M059J (cell line): ENCODE measurements around the gene HSBP1L1. TPM values are rescaled to one million over a fixed set of nuclear protein-coding genes. Genes with fewer than 3 reads are reported as not detected.

Experiments
- DNase-seq: peaks from one replicate; pipeline ENCODE4 v3.0.0-alpha.2; 2012; ENCODE audit warnings: low read depth
- total RNA-seq: library from RNA; depleted of rRNA; stranded (reverse); fragments of >200 nt; shearing (Covaris generic); gene quantifications from 2 replicates; pipeline ENCODE4 v1.2.3, GENCODE V29; 2014; rRNA removed

The HSBP1L1 gene
- 1.8 and 6.8 TPM in 2 replicates for total RNA-seq

GRCh38 chr18:79964330-79965118 is at the start of gene HSBP1L1:
Gene HSBP1L1, plus strand, starts transcription at chr18:79964643. Its CDS starts 93 bp downstream, at chr18:79964736.
- DNase-seq = peak; percentile 32

GRCh38 chr18:79915161-79916127 is 49.0 kb upstream of the HSBP1L1 start:
- DNase-seq = no peak

GRCh38 chr18:79916128-79916494 is 48.3 kb upstream of the HSBP1L1 start:
- no peak for DNase-seq

GRCh38 chr18:79916546-79917168 is 47.8 kb upstream of the HSBP1L1 start:
- DNase-seq = no peak

- no peak for DNase-seq
These were observed 47.1 kb upstream of the HSBP1L1 start for GRCh38 chr18:79917169-79917852.

- no peak for DNase-seq
These were observed 46.4 kb upstream of the HSBP1L1 start for GRCh38 chr18:79917853-79918614.

- DNase-seq = no peak
These were observed 45.8 kb upstream of the HSBP1L1 start for GRCh38 chr18:79918615-79919011.

GRCh38 chr18:79919089-79919488 is 45.4 kb upstream of the HSBP1L1 start:
- DNase-seq = no peak

GRCh38 chr18:79921984-79922965 is 42.2 kb upstream of the HSBP1L1 start:
- DNase-seq = no peak

GRCh38 chr18:79922971-79923411 is 41.5 kb upstream of the HSBP1L1 start:
- no peak for DNase-seq

- no peak for DNase-seq
These were observed 40.4 kb upstream of the HSBP1L1 start for GRCh38 chr18:79923896-79924585.

- DNase-seq = no peak
These were observed 39.4 kb upstream of the HSBP1L1 start for GRCh38 chr18:79924814-79925731.

GRCh38 chr18:79926306-79926705 is 38.1 kb upstream of the HSBP1L1 start:
- no peak for DNase-seq

GRCh38 chr18:79926715-79927606 is 37.5 kb upstream of the HSBP1L1 start:
- DNase-seq = no peak

GRCh38 chr18:79927607-79928562 is 36.6 kb upstream of the HSBP1L1 start:
- DNase-seq = no peak

GRCh38 chr18:79928563-79928960 is 35.9 kb upstream of the HSBP1L1 start:
- DNase-seq = no peak
